ENCODE results near the gene C19orf25.
A peak's percentile ranks its signal among the peaks of the same experiment; 100 is the strongest.

The C19orf25 gene

DNA sequence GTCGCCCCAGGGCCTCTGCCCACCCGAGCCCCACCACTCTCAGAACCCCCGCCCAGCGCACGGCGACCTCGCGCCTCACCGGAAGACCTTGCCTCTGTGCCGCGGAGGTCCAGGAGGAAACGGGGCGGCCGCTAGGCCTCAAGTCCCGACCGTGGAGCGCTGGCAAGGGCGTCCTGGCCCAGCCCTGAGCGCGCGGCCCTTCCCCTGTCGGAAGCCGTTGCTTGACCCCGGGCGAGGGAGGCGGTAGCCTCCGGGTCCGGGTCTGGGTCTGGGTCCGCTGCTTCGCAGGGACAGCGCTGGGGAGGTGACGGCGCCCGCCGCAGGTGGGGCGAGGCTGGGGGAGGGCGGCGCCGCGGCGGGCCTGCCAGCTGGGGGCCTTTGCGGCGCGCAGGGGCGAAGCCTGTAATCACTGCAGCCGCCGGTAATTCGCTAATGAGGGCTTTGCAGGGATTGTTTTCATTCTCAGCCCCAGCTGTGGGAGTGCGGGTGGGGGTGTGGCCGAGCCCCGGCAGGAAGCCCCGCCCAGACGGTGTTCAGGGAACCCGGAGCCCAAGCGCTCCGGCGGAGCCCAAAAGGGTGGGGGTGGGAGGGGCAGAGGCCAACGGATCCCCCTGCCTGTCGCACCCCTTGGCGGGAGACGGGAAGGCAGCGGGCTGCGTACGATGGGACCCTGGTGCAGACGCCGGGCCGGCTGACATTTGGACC lies 8.6 kb downstream of the C19orf25 start:
- DNase-seq, result peak; percentile 69
- peaks cover 11% of the 10 kb centered on the region for H3K27me3 Mint-ChIP-seq

DNA sequence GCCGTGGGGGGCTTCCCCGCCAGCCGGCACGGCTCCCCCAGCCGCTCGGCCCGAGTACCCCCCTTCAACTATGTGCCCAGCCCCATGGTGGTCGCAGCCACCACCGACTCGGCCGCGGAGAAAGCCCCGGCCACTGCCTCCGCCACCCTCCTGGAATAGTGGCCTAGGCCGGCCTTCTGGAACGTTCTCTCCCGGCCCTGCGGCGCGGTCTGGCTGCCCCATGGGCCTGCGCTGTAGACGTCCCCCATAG lies 9.0 kb downstream of the C19orf25 start:
- Mint-ChIP-seq H3K4me3 (peak overlapping the region; percentile 17), H3K27ac (no peak overlapping the region), H3K4me1 (peaks cover 6% of the 10 kb centered on the region), H3K36me3 (ENCODE audit: low read depth) (no peaks in the 10 kb centered on the region), H3K27me3 (peaks cover 11% of the 10 kb centered on the region), H3K9me3 (no peaks in the 10 kb centered on the region)
- ATAC-seq (no peak), DNase-seq (no peak)

More for the DNA sequence above, 8.6 kb downstream of the C19orf25 start:
- Mint-ChIP-seq H3K4me3 (peak overlapping the region; percentile 17), H3K9me3 (no peaks in the 10 kb centered on the region), H3K27ac (no peak overlapping the region), H3K36me3 (ENCODE audit: low read depth) (no peaks in the 10 kb centered on the region), H3K4me1 (peaks cover 6% of the 10 kb centered on the region)
- peak; percentile 16 for ATAC-seq

DNA sequence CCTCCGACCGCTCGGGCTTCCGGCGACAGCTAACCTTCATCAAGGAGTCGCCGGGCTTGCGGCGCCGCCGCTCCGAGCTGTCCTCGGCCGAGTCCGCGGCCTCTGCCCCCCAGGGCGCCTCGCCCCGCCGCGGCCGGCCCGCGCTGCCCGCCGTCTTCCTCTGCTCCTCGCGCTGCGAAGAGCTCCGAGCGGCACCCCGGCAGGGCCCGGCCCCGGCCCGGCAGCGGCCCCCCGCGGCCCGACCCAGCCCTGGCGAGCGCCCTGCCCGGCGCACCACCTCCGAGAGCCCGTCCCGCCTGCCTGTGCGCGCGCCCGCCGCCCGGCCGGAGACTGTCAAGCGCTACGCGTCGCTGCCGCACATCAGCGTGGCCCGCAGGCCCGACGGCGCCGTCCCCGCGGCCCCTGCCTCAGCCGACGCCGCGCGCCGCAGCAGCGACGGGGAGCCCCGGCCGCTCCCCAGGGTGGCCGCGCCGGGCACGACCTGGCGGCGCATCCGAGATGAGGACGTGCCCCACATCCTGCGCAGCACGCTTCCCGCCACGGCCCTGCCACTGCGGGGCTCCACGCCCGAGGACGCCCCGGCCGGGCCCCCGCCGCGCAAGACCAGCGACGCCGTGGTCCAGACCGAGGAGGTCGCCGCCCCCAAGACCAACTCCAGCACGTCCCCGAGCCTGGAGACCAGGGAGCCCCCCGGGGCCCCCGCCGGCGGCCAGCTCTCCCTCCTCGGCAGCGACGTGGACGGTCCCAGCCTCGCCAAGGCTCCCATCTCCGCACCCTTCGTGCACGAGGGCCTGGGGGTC lies 9.6 kb downstream of the C19orf25 start:
- H3K4me3 Mint-ChIP-seq, result no peak overlapping the region
- no peaks in the 10 kb centered on the region for H3K36me3 Mint-ChIP-seq (ENCODE audit: low read depth)
- no peak overlapping the region for H3K27ac Mint-ChIP-seq
- no peaks in the 10 kb centered on the region for H3K9me3 Mint-ChIP-seq
- DNase-seq, result no peak
- H3K4me1 Mint-ChIP-seq, result peaks cover 6% of the 10 kb centered on the region
- H3K27me3 Mint-ChIP-seq, result peaks cover 13% of the 10 kb centered on the region
- no peak for ATAC-seq

DNA sequence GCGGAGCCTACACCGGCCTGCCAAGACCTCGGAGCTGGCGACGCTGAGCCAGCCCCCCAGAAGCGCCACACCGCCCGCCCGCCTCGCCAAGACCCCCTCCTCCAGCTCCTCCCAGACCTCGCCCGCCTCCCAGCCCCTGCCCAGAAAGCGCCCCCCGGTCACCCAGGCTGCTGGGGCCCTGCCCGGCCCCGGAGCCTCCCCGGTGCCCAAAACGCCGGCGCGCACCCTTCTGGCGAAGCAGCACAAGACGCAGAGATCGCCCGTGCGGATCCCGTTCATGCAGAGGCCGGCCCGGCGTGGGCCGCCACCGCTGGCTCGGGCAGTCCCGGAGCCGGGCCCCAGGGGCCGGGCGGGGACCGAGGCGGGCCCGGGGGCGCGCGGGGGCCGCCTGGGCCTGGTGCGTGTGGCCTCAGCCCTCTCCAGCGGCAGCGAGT lies 10.2 kb downstream of the C19orf25 start:
- Mint-ChIP-seq H3K4me3 (no peak overlapping the region), H3K27me3 (peaks cover 13% of the 10 kb centered on the region), H3K9me3 (no peaks in the 10 kb centered on the region), H3K36me3 (ENCODE audit: low read depth) (no peaks in the 10 kb centered on the region), H3K4me1 (peaks cover 6% of the 10 kb centered on the region), H3K27ac (no peak overlapping the region)
- peak; percentile 20 for ATAC-seq
- peak; percentile 53 for DNase-seq

DNA sequence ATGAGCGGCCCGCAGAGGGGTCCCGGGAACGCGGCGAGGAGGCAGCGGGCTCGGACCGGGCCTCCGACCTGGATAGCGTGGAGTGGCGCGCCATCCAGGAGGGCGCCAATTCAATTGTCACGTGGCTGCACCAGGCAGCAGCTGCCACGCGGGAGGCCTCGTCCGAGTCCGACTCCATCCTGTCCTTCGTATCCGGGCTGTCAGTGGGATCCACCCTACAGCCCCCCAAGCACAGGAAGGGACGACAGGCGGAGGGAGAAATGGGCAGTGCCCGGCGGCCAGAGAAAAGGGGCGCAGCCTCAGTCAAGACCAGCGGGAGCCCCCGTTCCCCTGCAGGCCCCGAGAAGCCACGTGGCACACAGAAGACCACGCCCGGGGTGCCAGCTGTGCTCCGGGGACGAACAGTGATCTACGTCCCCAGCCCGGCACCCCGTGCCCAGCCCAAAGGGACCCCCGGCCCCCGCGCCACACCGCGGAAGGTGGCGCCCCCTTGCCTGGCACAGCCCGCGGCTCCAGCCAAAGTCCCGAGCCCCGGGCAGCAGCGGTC lies 10.7 kb downstream of the C19orf25 start:
- Mint-ChIP-seq H3K4me3 (no peak overlapping the region), H3K36me3 (ENCODE audit: low read depth) (no peaks in the 10 kb centered on the region), H3K4me1 (peaks cover 6% of the 10 kb centered on the region), H3K9me3 (no peaks in the 10 kb centered on the region), H3K27me3 (peaks cover 15% of the 10 kb centered on the region), H3K27ac (no peak overlapping the region)
- ATAC-seq (no peak), DNase-seq (no peak)

DNA sequence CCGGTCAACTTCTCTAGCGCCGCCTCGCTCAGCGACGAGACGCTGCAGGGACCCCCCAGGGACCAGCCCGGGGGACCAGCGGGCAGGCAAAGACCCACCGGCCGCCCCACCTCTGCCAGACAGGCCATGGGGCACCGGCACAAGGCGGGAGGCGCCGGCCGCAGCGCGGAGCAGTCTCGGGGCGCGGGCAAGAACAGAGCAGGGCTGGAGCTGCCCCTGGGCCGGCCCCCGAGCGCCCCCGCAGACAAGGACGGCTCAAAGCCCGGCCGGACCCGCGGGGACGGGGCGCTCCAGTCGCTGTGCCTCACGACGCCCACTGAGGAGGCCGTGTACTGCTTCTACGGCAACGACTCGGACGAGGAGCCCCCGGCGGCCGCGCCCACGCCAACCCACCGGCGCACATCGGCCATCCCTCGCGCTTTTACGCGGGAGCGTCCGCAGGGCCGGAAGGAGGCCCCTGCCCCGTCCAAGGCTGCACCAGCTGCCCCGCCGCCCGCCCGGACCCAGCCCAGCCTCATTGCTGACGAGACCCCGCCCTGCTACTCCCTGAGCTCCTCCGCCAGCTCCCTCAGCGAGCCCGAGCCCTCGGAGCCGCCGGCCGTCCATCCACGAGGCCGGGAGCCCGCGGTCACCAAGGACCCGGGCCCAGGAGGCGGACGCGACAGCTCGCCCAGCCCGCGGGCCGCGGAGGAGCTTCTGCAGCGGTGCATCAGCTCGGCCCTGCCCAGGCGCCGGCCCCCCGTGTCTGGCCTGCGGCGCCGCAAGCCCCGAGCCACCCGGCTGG lies 11.3 kb downstream of the C19orf25 start:
- H3K27me3 Mint-ChIP-seq, result peaks cover 15% of the 10 kb centered on the region
- H3K27ac Mint-ChIP-seq, result no peak overlapping the region
- H3K9me3 Mint-ChIP-seq, result no peaks in the 10 kb centered on the region
- ATAC-seq (no peak), DNase-seq (no peak)
- no peaks in the 10 kb centered on the region for H3K36me3 Mint-ChIP-seq (ENCODE audit: low read depth)
- H3K4me1 Mint-ChIP-seq, result peaks cover 6% of the 10 kb centered on the region
- H3K4me3 Mint-ChIP-seq, result no peak overlapping the region

DNA sequence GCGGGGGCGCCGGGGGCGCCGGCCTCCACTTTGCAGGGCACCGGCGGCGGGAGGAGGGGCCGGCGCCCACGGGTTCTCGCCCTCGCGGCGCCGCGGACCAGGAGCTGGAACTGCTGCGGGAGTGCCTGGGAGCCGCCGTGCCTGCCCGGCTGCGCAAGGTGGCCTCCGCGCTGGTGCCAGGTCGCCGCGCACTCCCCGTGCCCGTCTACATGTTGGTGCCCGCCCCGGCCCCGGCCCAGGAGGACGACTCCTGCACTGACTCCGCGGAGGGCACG lies 11.9 kb downstream of the C19orf25 start:
- no peak overlapping the region for H3K27ac Mint-ChIP-seq
- H3K4me3 Mint-ChIP-seq, result no peak overlapping the region
- H3K27me3 Mint-ChIP-seq, result peaks cover 14% of the 10 kb centered on the region
- no peaks in the 10 kb centered on the region for H3K36me3 Mint-ChIP-seq (ENCODE audit: low read depth)
- peaks cover 6% of the 10 kb centered on the region for H3K4me1 Mint-ChIP-seq
- no peak for DNase-seq
- no peaks in the 10 kb centered on the region for H3K9me3 Mint-ChIP-seq
- ATAC-seq, result no peak

DNA sequence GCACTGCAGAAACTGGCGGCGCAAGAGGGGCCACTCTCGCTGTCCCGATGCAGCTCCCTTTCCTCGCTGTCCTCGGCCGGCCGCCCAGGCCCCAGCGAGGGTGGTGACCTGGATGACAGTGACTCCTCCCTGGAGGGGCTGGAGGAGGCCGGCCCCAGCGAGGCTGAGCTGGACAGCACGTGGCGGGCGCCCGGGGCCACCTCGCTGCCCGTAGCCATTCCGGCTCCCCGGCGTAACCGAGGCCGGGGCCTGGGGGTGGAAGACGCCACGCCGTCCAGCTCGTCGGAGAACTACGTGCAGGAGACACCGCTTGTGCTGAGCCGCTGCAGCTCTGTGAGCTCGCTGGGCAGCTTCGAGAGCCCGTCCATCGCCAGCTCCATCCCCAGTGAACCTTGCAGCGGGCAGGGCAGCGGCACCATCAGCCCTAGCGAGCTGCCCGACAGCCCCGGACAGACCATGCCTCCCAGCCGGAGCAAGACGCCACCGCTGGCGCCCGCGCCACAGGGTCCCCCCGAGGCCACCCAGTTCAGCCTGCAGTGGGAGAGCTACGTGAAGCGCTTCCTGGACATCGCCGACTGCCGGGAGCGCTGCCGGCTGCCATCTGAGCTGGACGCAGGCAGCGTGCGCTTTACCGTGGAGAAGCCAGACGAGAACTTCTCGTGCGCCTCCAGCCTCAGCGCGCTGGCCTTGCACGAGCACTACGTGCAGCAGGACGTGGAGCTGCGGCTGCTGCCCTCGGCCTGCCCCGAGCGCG lies 12.4 kb downstream of the C19orf25 start:
- peaks cover 9% of the 10 kb centered on the region for H3K27me3 Mint-ChIP-seq
- no peak overlapping the region for H3K27ac Mint-ChIP-seq
- H3K4me1 Mint-ChIP-seq, result peaks cover 5% of the 10 kb centered on the region
- no peaks in the 10 kb centered on the region for H3K36me3 Mint-ChIP-seq (ENCODE audit: low read depth)
- H3K4me3 Mint-ChIP-seq, result no peak overlapping the region
- ATAC-seq, result no peak
- no peak for DNase-seq
- H3K9me3 Mint-ChIP-seq, result no peaks in the 10 kb centered on the region

DNA sequence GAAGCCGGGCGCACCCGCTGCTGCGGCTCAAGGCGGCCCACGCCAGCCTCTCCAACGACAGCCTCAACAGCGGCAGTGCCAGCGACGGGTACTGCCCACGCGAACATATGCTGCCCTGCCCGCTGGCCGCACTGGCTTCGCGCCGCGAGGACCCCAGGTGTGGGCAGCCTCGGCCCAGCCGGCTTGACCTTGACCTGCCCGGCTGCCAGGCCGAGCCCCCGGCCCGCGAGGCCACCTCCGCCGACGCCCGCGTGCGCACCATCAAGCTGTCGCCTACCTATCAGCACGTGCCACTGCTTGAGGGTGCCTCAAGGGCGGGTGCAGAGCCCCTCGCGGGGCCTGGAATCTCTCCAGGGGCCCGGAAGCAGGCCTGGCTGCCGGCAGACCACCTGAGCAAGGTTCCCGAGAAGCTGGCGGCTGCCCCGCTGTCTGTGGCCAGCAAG lies 13.0 kb downstream of the C19orf25 start:
- H3K27ac Mint-ChIP-seq, result no peak overlapping the region
- peaks cover 3% of the 10 kb centered on the region for H3K4me1 Mint-ChIP-seq
- H3K4me3 Mint-ChIP-seq, result no peak overlapping the region
- no peaks in the 10 kb centered on the region for H3K36me3 Mint-ChIP-seq (ENCODE audit: low read depth)
- no peak for ATAC-seq
- peaks cover 7% of the 10 kb centered on the region for H3K27me3 Mint-ChIP-seq
- no peak for DNase-seq
- H3K9me3 Mint-ChIP-seq, result no peaks in the 10 kb centered on the region

DNA sequence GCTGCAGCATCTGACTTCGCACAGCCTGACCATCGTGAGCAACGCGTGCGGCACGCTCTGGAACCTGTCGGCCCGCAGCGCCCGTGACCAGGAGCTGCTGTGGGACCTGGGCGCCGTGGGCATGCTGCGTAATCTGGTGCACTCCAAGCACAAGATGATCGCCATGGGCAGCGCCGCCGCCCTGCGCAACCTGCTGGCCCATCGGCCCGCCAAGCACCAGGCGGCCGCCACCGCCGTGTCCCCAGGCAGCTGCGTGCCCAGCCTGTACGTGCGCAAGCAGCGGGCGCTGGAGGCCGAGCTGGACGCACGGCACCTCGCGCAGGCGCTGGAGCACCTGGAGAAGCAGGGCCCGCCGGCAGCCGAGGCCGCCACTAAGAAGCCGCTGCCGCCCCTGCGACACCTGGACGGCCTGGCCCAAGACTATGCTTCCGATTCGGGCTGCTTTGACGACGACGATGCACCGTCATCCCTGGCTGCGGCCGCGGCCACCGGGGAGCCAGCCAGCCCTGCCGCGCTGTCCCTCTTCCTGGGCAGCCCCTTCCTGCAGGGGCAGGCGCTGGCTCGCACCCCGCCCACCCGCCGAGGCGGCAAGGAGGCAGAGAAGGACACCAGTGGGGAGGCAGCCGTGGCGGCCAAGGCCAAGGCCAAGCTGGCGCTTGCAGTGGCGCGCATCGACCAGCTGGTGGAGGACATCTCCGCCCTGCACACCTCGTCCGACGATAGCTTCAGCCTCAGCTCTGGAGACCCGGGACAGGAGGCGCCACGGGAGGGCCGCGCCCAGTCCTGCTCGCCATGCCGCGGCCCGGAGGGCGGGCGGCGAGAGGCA lies 13.6 kb downstream of the C19orf25 start:
- H3K4me3 Mint-ChIP-seq, result no peak overlapping the region
- H3K27ac Mint-ChIP-seq, result no peak overlapping the region
- H3K27me3 Mint-ChIP-seq, result peaks cover 7% of the 10 kb centered on the region
- DNase-seq, result peak; percentile 49
- H3K9me3 Mint-ChIP-seq, result no peaks in the 10 kb centered on the region
- no peaks in the 10 kb centered on the region for H3K36me3 Mint-ChIP-seq (ENCODE audit: low read depth)
- ATAC-seq, result no peak
- peaks cover 3% of the 10 kb centered on the region for H3K4me1 Mint-ChIP-seq

DNA sequence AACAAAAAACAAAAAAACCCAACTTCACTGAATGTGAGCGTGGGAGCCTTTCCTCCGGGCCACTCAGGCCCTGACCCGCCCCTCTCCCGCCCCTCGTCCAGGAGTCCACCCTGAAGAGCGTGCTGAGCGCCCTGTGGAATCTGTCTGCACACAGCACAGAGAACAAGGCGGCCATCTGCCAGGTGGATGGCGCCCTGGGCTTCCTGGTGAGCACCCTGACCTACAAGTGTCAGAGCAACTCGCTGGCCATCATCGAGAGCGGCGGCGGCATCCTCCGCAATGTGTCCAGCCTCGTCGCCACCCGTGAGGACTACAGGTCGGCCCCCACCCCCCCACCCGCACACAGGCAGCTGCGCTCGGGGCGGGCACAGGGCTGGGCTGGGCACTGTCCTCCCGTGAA lies 17.2 kb downstream of the C19orf25 start:
- no peak for ATAC-seq

DNA sequence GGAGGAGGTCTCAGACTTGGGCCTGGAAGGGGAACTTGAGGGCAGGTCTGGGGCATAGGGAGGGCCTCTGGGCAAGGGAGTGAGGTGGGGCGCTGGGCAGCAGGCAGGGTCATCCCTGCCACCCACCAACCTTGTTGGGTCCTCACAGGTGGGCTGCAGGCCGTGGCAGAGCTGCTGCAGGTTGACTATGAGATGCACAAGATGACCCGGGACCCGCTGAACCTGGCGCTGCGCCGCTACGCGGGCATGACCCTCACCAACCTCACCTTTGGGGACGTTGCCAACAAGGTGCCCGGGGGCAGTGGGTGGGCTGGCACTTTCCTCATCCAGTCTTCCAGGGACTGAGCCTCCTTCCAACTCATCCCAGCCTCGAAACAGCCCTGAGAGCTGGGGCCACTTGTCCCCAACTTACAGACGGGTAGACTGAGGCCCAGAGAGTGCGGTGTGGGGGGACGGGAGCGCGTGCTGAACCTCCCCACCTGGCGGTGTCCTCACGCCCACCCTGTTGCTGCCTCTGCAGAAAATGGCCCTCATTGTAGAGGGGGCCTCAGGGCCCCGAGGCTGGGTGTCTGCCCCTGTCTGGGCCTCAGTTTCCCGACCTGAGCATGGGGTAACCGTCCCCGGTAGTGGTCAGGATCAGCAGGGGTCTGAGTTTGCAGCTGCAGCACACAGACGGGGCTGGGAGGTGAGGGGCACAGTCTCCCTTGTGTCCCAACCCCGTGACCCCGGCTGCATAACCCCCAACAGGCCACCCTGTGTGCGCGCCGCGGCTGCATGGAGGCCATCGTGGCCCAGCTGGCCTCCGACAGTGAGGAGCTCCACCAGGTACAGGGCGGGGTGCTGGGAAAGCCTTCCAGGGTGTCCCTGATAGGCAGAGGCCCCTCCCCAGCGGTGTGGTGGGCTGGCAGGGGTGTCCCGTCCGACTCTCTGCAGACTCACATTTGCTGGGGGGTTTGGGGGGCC lies 18.7 kb downstream of the C19orf25 start:
- ATAC-seq (no peak), DNase-seq (no peak)
- no peaks in the 10 kb centered on the region for H3K36me3 Mint-ChIP-seq (ENCODE audit: low read depth)
- no peaks in the 10 kb centered on the region for H3K9me3 Mint-ChIP-seq
- peaks cover 5% of the 10 kb centered on the region for H3K4me1 Mint-ChIP-seq
- H3K27me3 Mint-ChIP-seq, result peaks cover 25% of the 10 kb centered on the region
- H3K4me3 Mint-ChIP-seq, result no peak overlapping the region
- no peak overlapping the region for H3K27ac Mint-ChIP-seq

More for the DNA sequence above, 17.2 kb downstream of the C19orf25 start:
- no peak overlapping the region for H3K27ac Mint-ChIP-seq
- no peak for DNase-seq
- H3K27me3 Mint-ChIP-seq, result peaks cover 19% of the 10 kb centered on the region
- no peaks in the 10 kb centered on the region for H3K9me3 Mint-ChIP-seq
- no peaks in the 10 kb centered on the region for H3K4me1 Mint-ChIP-seq
- H3K4me3 Mint-ChIP-seq, result no peak overlapping the region
- no peaks in the 10 kb centered on the region for H3K36me3 Mint-ChIP-seq (ENCODE audit: low read depth)

DNA sequence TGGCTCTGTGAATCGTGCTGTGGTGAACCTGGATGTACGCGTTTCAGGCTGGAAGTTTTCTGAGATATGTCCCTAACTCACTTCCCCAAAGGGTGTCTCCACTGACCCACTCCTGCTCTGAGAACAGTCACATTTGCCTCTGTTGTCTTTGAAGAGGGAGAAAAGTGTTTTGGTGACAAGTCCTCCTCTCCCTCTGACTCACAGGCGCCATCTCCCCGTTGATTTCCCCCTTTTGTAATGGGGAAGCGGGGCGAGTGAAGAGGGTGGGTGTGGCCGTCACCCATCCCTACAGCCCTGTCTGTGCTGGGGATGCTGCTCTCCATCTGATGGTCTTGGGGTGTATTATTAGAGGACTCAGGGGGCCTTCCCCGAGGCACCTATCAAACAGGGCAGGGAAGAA lies 19.5 kb downstream of the C19orf25 start:
- H3K4me3 Mint-ChIP-seq, result no peak overlapping the region
- no peak for ATAC-seq
- no peaks in the 10 kb centered on the region for H3K9me3 Mint-ChIP-seq
- H3K4me1 Mint-ChIP-seq, result peaks cover 7% of the 10 kb centered on the region
- no peaks in the 10 kb centered on the region for H3K36me3 Mint-ChIP-seq (ENCODE audit: low read depth)
- peaks cover 29% of the 10 kb centered on the region for H3K27me3 Mint-ChIP-seq
- no peak overlapping the region for H3K27ac Mint-ChIP-seq
- DNase-seq, result no peak

All from activated naive CD8-positive, alpha-beta T cell treated with anti-CD3 and anti-CD28 coated beads, Interleukin-2, amount 50 U/mL, for 24 hours (primary cell).